HG03457 (cell line): ENCODE results near the gene CDY1.
"Not testable (repeated sequence)": the region's sequence is repeated elsewhere in the genome, so short reads cannot be mapped to it uniquely, and the experiment has no call there.

Experiments used
- ATAC-seq: cut with Tn5 transposase; IDR thresholded peaks from one replicate; pipeline ENCODE4 v1.9.1; 2021; ENCODE audit warnings: moderate number of reproducible peaks; ENCODE audit not compliant: unreplicated experiment

Gene CDY1, protein sequence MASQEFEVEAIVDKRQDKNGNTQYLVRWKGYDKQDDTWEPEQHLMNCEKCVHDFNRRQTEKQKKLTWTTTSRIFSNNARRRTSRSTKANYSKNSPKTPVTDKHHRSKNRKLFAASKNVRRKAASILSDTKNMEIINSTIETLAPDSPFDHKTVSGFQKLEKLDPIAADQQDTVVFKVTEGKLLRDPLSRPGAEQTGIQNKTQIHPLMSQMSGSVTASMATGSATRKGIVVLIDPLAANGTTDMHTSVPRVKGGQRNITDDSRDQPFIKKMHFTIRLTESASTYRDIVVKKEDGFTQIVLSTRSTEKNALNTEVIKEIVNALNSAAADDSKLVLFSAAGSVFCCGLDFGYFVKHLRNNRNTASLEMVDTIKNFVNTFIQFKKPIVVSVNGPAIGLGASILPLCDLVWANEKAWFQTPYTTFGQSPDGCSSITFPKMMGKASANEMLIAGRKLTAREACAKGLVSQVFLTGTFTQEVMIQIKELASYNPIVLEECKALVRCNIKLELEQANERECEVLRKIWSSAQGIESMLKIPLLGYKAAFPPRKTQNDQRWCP

DNA sequence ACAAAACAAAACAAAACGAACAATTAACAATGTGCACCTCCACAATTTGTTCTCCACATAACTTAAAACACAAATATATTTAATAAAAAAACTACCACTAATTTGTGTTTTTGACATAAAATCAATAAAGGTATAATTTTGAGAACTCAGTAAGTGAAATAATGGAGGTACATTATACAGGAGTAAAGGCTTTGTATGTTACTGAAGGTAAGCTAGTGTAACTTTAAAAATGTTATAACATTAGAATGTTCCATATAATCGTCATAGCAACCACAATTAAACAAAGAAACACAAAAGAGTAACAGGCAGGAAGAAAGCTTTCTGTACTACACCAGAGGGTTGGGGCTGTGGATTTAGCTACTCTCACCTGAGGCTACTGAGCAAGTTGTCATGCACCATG, at the start of gene CDY1:
Gene CDY1 (plus strand): TSS at position 301 of the 400 bp plus-strand sequence. CDS start 326 bp downstream, outside the sequence.
- not testable (repeated sequence) for ATAC-seq

DNA sequence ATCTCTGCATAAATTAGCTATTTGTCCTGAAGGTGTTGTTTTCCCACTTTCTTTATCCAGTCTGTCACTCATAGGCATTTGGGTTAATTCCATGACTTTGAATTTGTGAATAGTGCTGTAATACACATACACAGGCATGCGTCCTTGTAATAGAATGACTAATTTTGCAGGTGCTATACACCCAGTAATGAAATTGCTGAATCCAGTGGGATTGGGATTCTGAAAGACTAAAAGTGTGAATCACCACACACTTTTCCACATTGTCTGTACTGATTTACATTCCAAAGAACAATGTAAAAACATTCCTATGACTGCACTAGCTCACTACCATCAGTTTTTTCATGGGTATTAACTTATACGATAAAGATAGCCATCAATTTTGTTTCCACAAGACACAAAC, 28.6 kb upstream of the CDY1 start:
- ATAC-seq = not testable (repeated sequence)

DNA sequence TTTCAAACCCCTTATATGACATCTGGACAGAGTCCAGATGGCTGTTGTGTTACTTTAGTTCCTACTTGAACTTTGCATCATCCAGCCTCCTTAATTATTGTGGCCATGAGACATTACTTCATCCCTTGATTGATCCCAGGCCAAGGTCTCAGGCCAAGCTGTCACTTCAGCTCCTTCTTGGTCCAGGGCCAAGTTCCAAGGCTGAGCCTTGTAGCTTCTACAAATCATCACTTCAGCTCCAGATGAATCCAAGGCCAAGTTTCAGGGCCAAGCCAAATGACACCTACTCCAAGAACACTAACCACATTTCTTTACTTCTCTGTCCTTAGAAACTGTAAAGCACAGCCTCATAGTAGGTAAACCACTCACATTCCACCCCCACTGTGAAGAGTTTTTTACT, 1.7 kb upstream of the CDY1 start:
- not testable (repeated sequence) for ATAC-seq

DNA sequence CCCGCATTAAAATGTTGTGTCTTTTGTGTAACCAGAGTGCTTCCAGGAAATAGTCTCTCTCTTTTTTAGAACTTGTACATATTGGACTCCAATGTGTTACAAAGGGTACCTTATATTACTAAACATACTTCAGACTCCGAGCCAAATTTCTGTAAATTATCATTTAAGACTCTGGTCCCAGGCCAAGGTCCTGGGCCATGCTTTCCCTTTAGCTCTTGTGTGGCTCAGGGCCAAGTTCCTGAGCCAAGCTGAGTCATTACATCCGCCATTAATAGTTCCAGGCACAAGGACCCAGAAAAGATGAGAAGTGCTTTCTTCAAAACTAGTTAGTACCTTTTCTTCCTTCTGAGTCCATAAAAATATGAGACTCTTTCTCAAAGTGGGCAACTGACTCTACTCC, 4.6 kb downstream of the CDY1 start:
- ATAC-seq = not testable (repeated sequence)

DNA sequence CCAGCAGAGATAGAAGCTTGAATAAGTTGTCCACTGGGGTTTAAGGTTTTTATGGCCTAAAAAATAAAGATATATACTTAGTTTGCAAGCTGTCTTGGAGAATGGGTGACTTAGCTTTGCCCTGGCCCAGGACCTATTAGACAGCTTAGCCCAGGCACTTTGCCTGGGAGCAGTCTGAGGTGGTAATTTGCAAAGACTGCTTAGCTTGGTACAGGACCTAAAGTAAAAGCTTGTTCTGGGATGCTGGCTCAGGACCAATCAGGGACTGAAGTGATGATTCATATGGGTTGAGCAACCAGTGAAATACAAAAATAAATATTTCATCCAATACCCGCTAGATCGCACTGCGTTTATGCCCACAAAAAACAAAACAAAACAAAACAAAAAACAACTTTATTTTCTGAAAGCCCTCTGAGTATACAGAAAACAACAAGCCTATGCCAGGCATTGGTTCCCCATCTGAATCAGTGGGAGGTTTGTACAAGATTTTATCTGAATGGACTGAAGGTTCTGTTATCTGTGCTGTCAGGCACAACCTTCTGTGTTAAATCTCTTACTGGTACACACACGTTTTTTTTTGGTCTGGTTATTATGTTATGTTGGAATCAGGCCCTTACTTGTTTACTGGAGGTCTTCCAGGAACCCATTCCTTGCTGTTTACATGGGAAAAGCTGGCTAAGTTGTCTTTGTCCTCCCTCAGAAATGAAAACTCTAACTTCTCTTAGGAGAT, 8.6 kb downstream of the CDY1 start:
- ATAC-seq = not testable (repeated sequence)

DNA sequence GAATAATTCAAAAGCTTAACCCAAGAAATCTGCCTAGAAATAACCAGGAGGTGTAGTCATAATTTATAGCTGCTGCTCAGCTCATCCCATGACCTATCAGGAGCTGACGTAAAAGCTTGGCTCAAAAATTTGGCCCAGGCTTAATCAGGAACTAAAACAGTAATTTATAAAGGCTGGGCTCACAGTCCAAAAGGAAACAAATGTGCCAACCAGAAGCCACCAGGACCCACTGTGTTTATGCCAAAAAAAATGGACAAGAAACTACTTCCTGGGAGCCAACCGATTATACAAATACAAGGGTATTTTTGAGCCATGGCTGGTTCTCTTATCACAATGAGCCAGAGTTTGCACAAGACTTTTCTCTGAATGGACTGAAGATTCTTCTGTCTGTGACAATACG, 17.9 kb downstream of the CDY1 start:
- ATAC-seq = not testable (repeated sequence)

DNA sequence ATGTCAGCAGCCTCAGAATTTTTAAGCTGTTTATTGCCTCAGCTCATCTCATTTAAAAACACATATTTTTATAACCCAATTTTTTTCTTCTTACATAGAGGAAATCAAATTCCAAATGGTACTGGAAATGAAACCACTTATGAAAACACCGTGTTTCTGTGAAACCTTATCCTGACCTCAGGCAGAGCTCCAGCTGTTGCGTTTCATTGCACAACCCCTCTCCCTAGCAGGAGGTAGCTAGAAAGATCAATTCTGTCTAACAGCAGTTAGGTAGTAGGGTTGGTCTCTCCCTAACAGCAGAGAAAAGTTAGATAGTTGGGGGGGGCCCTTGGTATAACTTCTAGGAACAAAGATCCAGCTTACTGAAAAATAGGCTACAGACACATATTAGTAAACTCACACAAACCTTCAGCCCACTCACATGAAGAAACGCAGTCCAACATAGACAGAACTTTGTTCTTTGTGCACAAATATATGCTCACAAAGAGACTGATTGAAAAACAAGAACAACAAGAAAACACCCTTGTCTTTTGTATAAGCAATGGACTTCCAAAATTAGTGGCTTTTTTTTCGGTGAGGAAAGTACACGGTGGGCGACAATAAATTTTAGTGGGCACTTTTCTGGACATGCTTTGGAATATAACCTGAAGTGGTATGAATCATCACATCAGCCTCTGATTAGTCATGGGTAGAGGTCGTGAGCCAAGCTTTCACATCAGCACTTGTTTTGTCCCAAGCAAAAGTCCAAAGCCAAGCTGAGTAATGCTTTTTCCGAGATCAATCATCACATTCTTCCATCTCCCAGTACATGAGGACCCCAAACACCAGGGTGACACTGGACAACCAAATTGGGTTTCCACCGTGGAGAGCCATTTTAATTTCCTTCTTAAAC, 21.4 kb downstream of the CDY1 start:
- not testable (repeated sequence) for ATAC-seq
